Heart left ventricle (tissue), 16 donors: ENCODE results near the gene TPPP3. TPM values are rescaled to one million over a fixed set of nuclear protein-coding genes. Genes with fewer than 3 reads are reported as not detected.

Source experiments
- ATAC-seq, 4 donors: fragments of 200-7000 bp; cut with Tn5 transposase; one replicate each; pipeline ENCODE4 v1.9.1; 2020 to 2022; ENCODE audit warnings: moderate library complexity in 4 of 4, mild to moderate bottlenecking in 3 of 4, moderate number of reproducible peaks in 1 of 4
- DNase-seq, 5 donors: peaks; one replicate each; pipeline ENCODE4 v3.0.0-alpha.2; 2020
- H3K27ac ChIP-seq, 12 donors: fragments of 200-600 bp; sonication (generic) in 4 of 12; one replicate each; pipeline versions ENCODE4 v1.5.0 to v1.8.0; 2016 to 2022; ENCODE audit warnings: mild to moderate bottlenecking in 2 of 12
- H3K27me3 ChIP-seq, 9 donors: fragments of 200-600 bp; sonication (generic) in 2 of 9; one replicate each; pipeline versions ENCODE4 v1.5.1 to v1.8.0; 2016 to 2022; ENCODE audit warnings: mild to moderate bottlenecking in 3 of 9
- H3K36me3 ChIP-seq, 9 donors: fragments of 200-600 bp; sonication (generic) in 2 of 9; one replicate each; pipeline versions ENCODE4 v1.5.0 to v1.8.0; 2018 to 2022; ENCODE audit warnings: mild to moderate bottlenecking in 2 of 9
- H3K4me1 ChIP-seq, 12 donors: fragments of 200-600 bp; sonication (generic) in 4 of 12; one replicate each; pipeline versions ENCODE4 v1.5.0 to v1.8.0; 2016 to 2022; ENCODE audit warnings: mild to moderate bottlenecking in 3 of 12
- H3K4me3 ChIP-seq, 12 donors: fragments of 200-600 bp; sonication (generic) in 4 of 12; one replicate each; pipeline versions ENCODE4 v1.5.0 to v1.8.0; 2017 to 2022; ENCODE audit warnings: mild to moderate bottlenecking in 9 of 12, moderate library complexity in 4 of 12
- H3K9me3 ChIP-seq, 12 donors: fragments of 200-600 bp; sonication (generic) in 4 of 12; one replicate each; pipeline versions ENCODE4 v1.5.0 to v1.8.0; 2016 to 2022; ENCODE audit warnings: mild to moderate bottlenecking in 1 of 12
- CTCF ChIP-seq, 12 donors: fragments of 200-600 bp; sonication (generic) in 4 of 12; IDR thresholded peaks; one replicate each; pipeline versions ENCODE4 v1.5.0 to v1.8.0; 2018 to 2022; ENCODE audit warnings: antibody characterized with exemption in 12 of 12, mild to moderate bottlenecking in 5 of 12
- POLR2A ChIP-seq, 2 donors: fragments of 450-650 bp; IDR thresholded peaks; one replicate each; pipeline ENCODE4 v1.6.1; 2017; ENCODE audit warnings: antibody characterized with exemption in 2 of 2, mild to moderate bottlenecking in 2 of 2, moderate library complexity in 2 of 2
- whole genome bisulfite sequencing, 4 donors: extraction: QIAGEN DNeasy Blood & Tissue Kit in 2 of 4; methylation state at CpG; one replicate each; pipeline versions ENCODE4 v1.1.5 to v1.1.7; 2013 to 2018; 5-methylcytosine and 5-hydroxymethylcytosine counted together
- intact Hi-C, 10 donors: fragments of 100-400 bp; cut with DNase I; formaldehyde crosslinking; loops; one replicate each; pipeline versions ENCODE4 v1.11.1 to v1.14.2; 2022
- polyA plus RNA-seq, 2 donors: library from polyadenylated mRNA; stranded (reverse); fragments of 200-250 nt; gene quantifications; one replicate each; pipeline ENCODE4 v1.2.3, GENCODE V29; 2013
- total RNA-seq, 9 donors: library from RNA; depleted of rRNA in 2 of 9; stranded (reverse); fragments of >200 nt in 2 of 9; fragmentation: NEBNext Ultra II Directional in 3 of 9; extraction: Animal tissue kit (Norgen Biotek cat#: 25700) in 3 of 9; gene quantifications; one replicate each; pipeline versions ENCODE4 v1.1.0 to v1.2.4, GENCODE V29; 2016 to 2023
- donor health status: ischemic (EF 13 %, LVEDD 7.1; RV severe dilation, severe dysfunction).
- donor health status: healthy with polysubstance abuse.
- donor health status: DM: no; HTN: yes; CAD: no.
- donor health status: DM: no; HTN: no; CAD: no.
- donor health status: ischemic (EF 25% LVEDD 6.9; RV normal size, moderate dysfunction).
- donor health status: ischemic (EF 25% LVEDD 5.7; RV mildly dilated, moderate dysfunction).
- donor health status: healthy.
- donor health status: DM: yes; HTN: yes; CAD: no.
- donor health status: ischemic (EF 35%, LVEDD 5.7; RV mildly dilated, moderate dysfunction).
- donor health status: nonischemic (EF 11% LVEDD 7.7; RV severe dilation, severe dysfunction).
- donor health status: DM: yes; HTN: yes; CAD: no.
- donor health status: PGD.
- donor health status: ischemic (EF 29% LVEDD 5.4; RV normal size, mild dysfunction).
- donor health status: nonischemic (EF 23%, LVEDD 6.1; RV moderate dilation, normal function).

TPPP3 gene
- total and polyA plus RNA-seq, 11 donors, result 7.0 to 20.1 (median 10.3) TPM

- DNase-seq (no peak), ATAC-seq (peak in 1 of 4 donors; percentile 62)
- no peaks in the 10 kb centered on the region for H3K9me3 ChIP-seq
- H3K27me3 ChIP-seq, result no peaks in the 10 kb centered on the region
- intact Hi-C loops, result loop anchor here in 1 of 10 donors (10.0 kb wide), 1 partner anchor 48 kb away; the partner anchor contains the start of gene TPPP3
- no peak overlapping the region for H3K4me3 ChIP-seq
- H3K27ac ChIP-seq, result peak overlapping the region in 1 of 12 donors; percentile 2
- no peak for TF ChIP-seq CTCF (IDR thresholded peaks at IDR 0.05)
- TF ChIP-seq POLR2A (IDR thresholded peaks at IDR 0.05), result no peak
- peaks cover 0 to 12% (median 0%) of the 10 kb centered on the region in 12 donors for H3K4me1 ChIP-seq
- 67 to 71% (median 69%) methylated on average over 3 of the region's 3 CpGs for WGBS, 4 donors
- no peaks in the 10 kb centered on the region for H3K36me3 ChIP-seq
These were observed 47.0 kb downstream of the TPPP3 start for GRCh38 chr16:67346341-67346740.

GRCh38 chr16:67345401-67345800 lies 47.9 kb downstream of the TPPP3 start:
- 39 to 60% (median 49%) methylated on average over 1 of the region's 1 CpG for WGBS, 4 donors
- intact Hi-C loops, result loop anchor here in 1 of 10 donors (10.0 kb wide), 1 partner anchor 49 kb away; the partner anchor contains the start of gene TPPP3
- Histone ChIP-seq H3K27ac (no peak overlapping the region), H3K4me3 (no peak overlapping the region), H3K27me3 (no peaks in the 10 kb centered on the region), H3K4me1 (peaks cover 0 to 12% (median 0%) of the 10 kb centered on the region in 12 donors), H3K36me3 (no peaks in the 10 kb centered on the region), H3K9me3 (no peaks in the 10 kb centered on the region)
- ATAC-seq (peak in 1 of 4 donors; percentile 39), DNase-seq (no peak)
- TF ChIP-seq POLR2A (IDR thresholded peaks at IDR 0.05), result no peak
- no peak for TF ChIP-seq CTCF (IDR thresholded peaks at IDR 0.05)

- no peak overlapping the region for H3K27ac ChIP-seq
- DNase-seq, result no peak
- no peaks in the 10 kb centered on the region for H3K9me3 ChIP-seq
- intact Hi-C loops, result loop anchor here in 1 of 10 donors (10.0 kb wide), 1 partner anchor 52 kb away; the partner anchor contains the start of gene TPPP3
- no peak overlapping the region for H3K4me3 ChIP-seq
- peaks cover 0 to 12% (median 0%) of the 10 kb centered on the region in 12 donors for H3K4me1 ChIP-seq
- WGBS, 4 donors, result 92 to 94% (median 93%) methylated on average over 4 of the region's 4 CpGs
- H3K36me3 ChIP-seq, result no peaks in the 10 kb centered on the region
- TF ChIP-seq CTCF (IDR thresholded peaks at IDR 0.05) (no peak), POLR2A (IDR thresholded peaks at IDR 0.05) (no peak)
- H3K27me3 ChIP-seq, result no peaks in the 10 kb centered on the region
- no peak for ATAC-seq
These were observed 50.7 kb downstream of the TPPP3 start for GRCh38 chr16:67342616-67343015.

- no peak for TF ChIP-seq POLR2A (IDR thresholded peaks at IDR 0.05)
- TF ChIP-seq CTCF (IDR thresholded peaks at IDR 0.05), result no peak
- no peaks in the 10 kb centered on the region for H3K9me3 ChIP-seq
- peaks cover 0 to 12% (median 0%) of the 10 kb centered on the region in 12 donors for H3K4me1 ChIP-seq
- no peak for ATAC-seq
- DNase-seq, result no peak
- no peak overlapping the region for H3K27ac ChIP-seq
- H3K27me3 ChIP-seq, result no peaks in the 10 kb centered on the region
- 91 to 94% (median 91%) methylated on average over 3 of the region's 3 CpGs for WGBS, 4 donors
- no peak overlapping the region for H3K4me3 ChIP-seq
- H3K36me3 ChIP-seq, result no peaks in the 10 kb centered on the region
- intact Hi-C loops, result loop anchor here in 1 of 10 donors (10.0 kb wide), 1 partner anchor 54 kb away; the partner anchor contains the start of gene TPPP3
These were observed 52.0 kb downstream of the TPPP3 start for GRCh38 chr16:67341250-67341649.

Other genes with a start within 250 kb of the TPPP3 start
- gene B3GNT9, start 242.5 kb downstream of the TPPP3 start, total RNA-seq, result 10 to 100 TPM in 5 of 9 donors, 1 to 10 TPM in 4; 8.6 to 17.5 (median 11.9) TPM
- gene B3GNT9, start 242.5 kb downstream of the TPPP3 start, polyA plus RNA-seq, result 10 to 100 TPM in 1 of 2 donors, 1 to 10 TPM in 1; 6.4 to 16.9 TPM
- 10 to 100 TPM in 4 of 9 donors, 1 to 10 TPM in 5; 4.7 to 14.3 (median 8.4) TPM for gene TRADD, start 233.6 kb downstream of the TPPP3 start, total RNA-seq
- gene TRADD, start 233.6 kb downstream of the TPPP3 start, polyA plus RNA-seq, result 10 to 100 TPM in 1 of 2 donors, 1 to 10 TPM in 1; 6.8 to 16.2 TPM
- gene FBXL8, start 233.5 kb downstream of the TPPP3 start, total RNA-seq, result 10 to 100 TPM in 1 of 9 donors, 1 to 10 TPM in 8; 5.0 to 13.4 (median 7.2) TPM
- 1 to 10 TPM; 5.4 to 9.2 TPM for gene FBXL8, start 233.5 kb downstream of the TPPP3 start, polyA plus RNA-seq
- 10 to 100 TPM; 11.6 to 62.4 (median 35.4) TPM for gene HSF4, start 228.8 kb downstream of the TPPP3 start, total RNA-seq
- 10 to 100 TPM in 1 of 2 donors, 1 to 10 TPM in 1; 5.9 to 62.5 TPM for gene HSF4, start 228.8 kb downstream of the TPPP3 start, polyA plus RNA-seq
- 100 to 1,000 TPM in 1 of 9 donors, 10 to 100 TPM in 8; 64.9 to 119 (median 77.4) TPM for gene NOL3, start 223.0 kb downstream of the TPPP3 start, total RNA-seq
- gene NOL3, start 223.0 kb downstream of the TPPP3 start, polyA plus RNA-seq, result 100 to 1,000 TPM; 112 to 121 TPM
- gene MATCAP1, start 209.5 kb downstream of the TPPP3 start, total RNA-seq, result 10 to 100 TPM in 5 of 9 donors, 1 to 10 TPM in 4; 4.1 to 21.6 (median 11.1) TPM
- 10 to 100 TPM; 10.2 to 15.5 TPM for gene MATCAP1, start 209.5 kb downstream of the TPPP3 start, polyA plus RNA-seq
- 1 to 10 TPM; 1.9 to 9.1 (median 2.8) TPM for gene EXOC3L1, start 203.4 kb downstream of the TPPP3 start, total RNA-seq
- gene EXOC3L1, start 203.4 kb downstream of the TPPP3 start, polyA plus RNA-seq, result 1 to 10 TPM; 3.4 to 7.0 TPM
- 10 to 100 TPM; 25.2 to 71.3 (median 33.7) TPM for gene E2F4, start 201.3 kb downstream of the TPPP3 start, total RNA-seq
- gene E2F4, start 201.3 kb downstream of the TPPP3 start, polyA plus RNA-seq, result 10 to 100 TPM; 29.3 to 41.4 TPM
- gene ELMO3, start 194.4 kb downstream of the TPPP3 start, total RNA-seq, result 1 to 10 TPM in 1 of 9 donors, under 1 TPM in 8; 0.32 to 1.8 (median 0.65) TPM
- under 1 TPM; 0.68 to 0.91 TPM for gene ELMO3, start 194.4 kb downstream of the TPPP3 start, polyA plus RNA-seq
- gene TMEM208, start 166.4 kb downstream of the TPPP3 start, total RNA-seq, result 10 to 100 TPM in 6 of 9 donors, 1 to 10 TPM in 3; 6.2 to 21.8 (median 11.9) TPM
- 10 to 100 TPM; 49.5 to 79.7 TPM for gene TMEM208, start 166.4 kb downstream of the TPPP3 start, polyA plus RNA-seq
- 10 to 100 TPM in 8 of 9 donors, 1 to 10 TPM in 1; 9.6 to 30.3 (median 18.0) TPM for gene FHOD1, start 146.0 kb downstream of the TPPP3 start, total RNA-seq
- gene FHOD1, start 146.0 kb downstream of the TPPP3 start, polyA plus RNA-seq, result 10 to 100 TPM; 13.1 to 26.6 TPM
- gene SLC9A5, start 144.5 kb downstream of the TPPP3 start, total RNA-seq, result 1 to 10 TPM in 6 of 9 donors, under 1 TPM in 3; 0.16 to 2.0 (median 1.3) TPM
- 1 to 10 TPM in 1 of 2 donors, under 1 TPM in 1; 0.29 to 1.0 TPM for gene SLC9A5, start 144.5 kb downstream of the TPPP3 start, polyA plus RNA-seq
- 1 to 10 TPM in 4 of 9 donors, under 1 TPM in 5; 0.44 to 4.0 (median 0.94) TPM for gene PLEKHG4, start 114.0 kb downstream of the TPPP3 start, total RNA-seq
- gene PLEKHG4, start 114.0 kb downstream of the TPPP3 start, polyA plus RNA-seq, result 1 to 10 TPM; 1.2 to 1.4 TPM
- under 1 TPM in 1 of 9 donors, not detected in 8; 0.29 TPM for gene KCTD19, start 66.8 kb downstream of the TPPP3 start, total RNA-seq
- under 1 TPM in 1 of 2 donors, not detected in 1; 0.19 TPM for gene KCTD19, start 66.8 kb downstream of the TPPP3 start, polyA plus RNA-seq
- under 1 TPM in 1 of 9 donors, not detected in 8; 0.27 TPM for gene LRRC36, start 66.7 kb downstream of the TPPP3 start, total RNA-seq
- under 1 TPM; 0.15 to 0.42 TPM for gene LRRC36, start 66.7 kb downstream of the TPPP3 start, polyA plus RNA-seq
- gene ZDHHC1, start 23.0 kb upstream of the TPPP3 start, total RNA-seq, result 10 to 100 TPM in 1 of 9 donors, 1 to 10 TPM in 8; 3.5 to 11.6 (median 5.4) TPM
- gene ZDHHC1, start 23.0 kb upstream of the TPPP3 start, polyA plus RNA-seq, result 1 to 10 TPM; 2.7 to 5.1 TPM
- gene HSD11B2, start 37.6 kb upstream of the TPPP3 start, total RNA-seq, result under 1 TPM in 8 of 9 donors, not detected in 1; 0.32 to 1.00 (median 0.59) TPM
- gene HSD11B2, start 37.6 kb upstream of the TPPP3 start, polyA plus RNA-seq, result under 1 TPM; 0.15 to 0.26 TPM
- 100 to 1,000 TPM in 3 of 9 donors, 10 to 100 TPM in 6; 52.7 to 141 (median 68.5) TPM for gene ATP6V0D1, start 87.7 kb upstream of the TPPP3 start, total RNA-seq
- gene ATP6V0D1, start 87.7 kb upstream of the TPPP3 start, polyA plus RNA-seq, result 100 to 1,000 TPM in 1 of 2 donors, 10 to 100 TPM in 1; 18.6 to 104 TPM
- not detected for gene AGRP, start 90.0 kb upstream of the TPPP3 start, total RNA-seq
- not detected for gene AGRP, start 90.0 kb upstream of the TPPP3 start, polyA plus RNA-seq
- gene RIPOR1, start 135.3 kb upstream of the TPPP3 start, total RNA-seq, result 100 to 1,000 TPM in 1 of 9 donors, 10 to 100 TPM in 8; 51.1 to 156 (median 69.4) TPM
- 10 to 100 TPM; 40.7 to 45.5 TPM for gene RIPOR1, start 135.3 kb upstream of the TPPP3 start, polyA plus RNA-seq
- gene CTCF, start 169.0 kb upstream of the TPPP3 start, total RNA-seq, result 10 to 100 TPM; 19.0 to 35.8 (median 25.4) TPM
- gene CTCF, start 169.0 kb upstream of the TPPP3 start, polyA plus RNA-seq, result 10 to 100 TPM; 13.9 to 18.6 TPM